HCT116 (cell line): ENCODE measurements around the gene HPDL.

Experiments used
- CTCF ChIP-seq, 3 experiments: fragments of 200-600 bp in 1 of 3; sonication (generic) in 1 of 3; IDR thresholded peaks in 2 of 3; conservative IDR thresholded peaks in 1 of 3; 2 replicates each; pipeline ENCODE4 v1.5.1; 2012 to 2017; ENCODE audit warnings: low read depth in 2 of 3, low read length in 2 of 3, antibody characterized with exemption in 1 of 3, borderline replicate concordance in 1 of 3, control low read depth in 1 of 3, mild to moderate bottlenecking in 1 of 3, mixed read lengths in 1 of 3, mixed run types in 1 of 3, moderate library complexity in 1 of 3; ENCODE audit not compliant: insufficient read depth in 1 of 3
- EZH2 ChIP-seq: fragments of 200-600 bp; sonication (generic); IDR thresholded peaks from 2 replicates; pipeline ENCODE4 v1.6.1; 2017; ENCODE audit warnings: antibody characterized with exemption, mixed run types
- EZH2phosphoT487 ChIP-seq: fragments of 200-600 bp; IDR thresholded peaks from 2 replicates; pipeline ENCODE4 v1.6.1; 2018; ENCODE audit warnings: antibody characterized with exemption, borderline replicate concordance
- JUND ChIP-seq: IDR thresholded peaks from 2 replicates; pipeline ENCODE4 v1.6.1; 2012
- POLR2A ChIP-seq: IDR thresholded peaks from 2 replicates; pipeline ENCODE4 v1.7.0; 2011; ENCODE audit warnings: borderline replicate concordance; ENCODE audit not compliant: insufficient read depth, insufficient read length; ENCODE audit errors: extremely low read depth
- POLR2AphosphoS5 ChIP-seq: IDR thresholded peaks from 2 replicates; pipeline ENCODE4 v1.6.1; 2011; ENCODE audit warnings: mild to moderate bottlenecking, low read depth, low read length, moderate library complexity
- REST ChIP-seq: IDR thresholded peaks from 2 replicates; pipeline ENCODE4 v1.6.1; 2012; ENCODE audit warnings: low read depth
- TCF7L2 ChIP-seq: IDR thresholded peaks from 2 replicates; pipeline ENCODE4 v1.7.0; 2011; ENCODE audit warnings: borderline replicate concordance, inconsistent platforms; ENCODE audit not compliant: insufficient read depth, insufficient read length; ENCODE audit errors: extremely low read depth
- YY1 ChIP-seq: IDR thresholded peaks from 2 replicates; pipeline ENCODE4 v1.6.1; 2011; ENCODE audit warnings: low read length, low read depth, moderate library complexity, mild to moderate bottlenecking; ENCODE audit not compliant: insufficient replicate concordance; ENCODE audit errors: extremely low read depth
- ZFX ChIP-seq: fragments of 450-650 bp; IDR thresholded peaks from 2 replicates; pipeline ENCODE4 v1.6.1; 2017

GRCh38 chr1:45306319-45306718 lies 20.4 kb upstream of the HPDL start:
- TF ChIP-seq EZH2phosphoT487: no peak
- TF ChIP-seq CTCF (IDR thresholded peaks at IDR 0.05 in 2 of 3, conservative IDR thresholded peaks at IDR 0.05 in 1 of 3; ENCODE audit: borderline replicate concordance in 1 of 3, insufficient read depth in 1 of 3, low read depth in 2 of 3, low read length in 2 of 3): no peak
- TF ChIP-seq ZFX: no peak
- no peak for TF ChIP-seq REST
- TF ChIP-seq EZH2: no peak
- no peak for TF ChIP-seq POLR2A
- TF ChIP-seq TCF7L2: no peak
- TF ChIP-seq JUND: 0 out of 2 replicates have a peak, but pooled peaks have one; percentile 14
- TF ChIP-seq YY1: no peak
- no peak for TF ChIP-seq POLR2AphosphoS5
